ENCODE data around the gene ZNF223. TPM values are rescaled to one million over a fixed set of nuclear protein-coding genes. Genes with fewer than 3 reads are reported as not detected.

The ZNF223 gene
- 17.7 TPM for total RNA-seq

GRCh38 chr19:44051650-44052402 lies at the start of gene ZNF223:
Gene ZNF223, plus strand, starts transcription at chr19:44052036. Its CDS starts 3,141 bp downstream, at chr19:44055177.
- peaks cover 15% of the 10 kb centered on the region for H3K4me1 ChIP-seq
- peak within 1 kb of the TSS; percentile 75 for H3K27ac ChIP-seq
- no peaks in the 10 kb centered on the region for H3K9me3 ChIP-seq
- H3K36me3 ChIP-seq = peaks cover 0 to 22% of the 10 kb centered on the region in 2 donors
- H3K27me3 ChIP-seq = no peaks in the 10 kb centered on the region
- no peak for TF ChIP-seq CTCF (IDR thresholded peaks at IDR 0.05)
- peak; percentile 65 to 99 for TF ChIP-seq POLR2AphosphoS5 (IDR thresholded peaks at IDR 0.05; ENCODE audit: insufficient read depth in 1 of 2, low read depth in 1 of 2)
- intact Hi-C loops (cut with DNase I) = no loop called here
- peak; percentile 93 to 97 for DNase-seq (ENCODE audit: extremely low spot score in 2 of 2)
- H3K4me3 ChIP-seq = peak within 1 kb of the TSS; percentile 63 to 88

GRCh38 chr19:44002212-44002565 lies 49.6 kb upstream of the ZNF223 start:
- Histone ChIP-seq H3K36me3 (peaks cover under 1 to 19% of the 10 kb centered on the region in 2 donors), H3K4me1 (peaks cover 19% of the 10 kb centered on the region), H3K4me3 (peak overlapping the region; percentile 74 to 84), H3K27ac (peak overlapping the region; percentile 32), H3K9me3 (peaks cover 3% of the 10 kb centered on the region), H3K27me3 (no peaks in the 10 kb centered on the region)
- no peak for DNase-seq (ENCODE audit: extremely low spot score in 2 of 2)
- intact Hi-C loops (cut with DNase I) = no loop called here
- no peak for TF ChIP-seq CTCF (IDR thresholded peaks at IDR 0.05)

- Histone ChIP-seq H3K36me3 (peaks cover 7 to 20% of the 10 kb centered on the region in 2 donors), H3K9me3 (peaks cover 3% of the 10 kb centered on the region), H3K4me3 (peak within 1 kb of the TSS; percentile 74 to 84), H3K27me3 (no peaks in the 10 kb centered on the region), H3K27ac (peak within 1 kb of the TSS; percentile 56), H3K4me1 (peaks cover 19% of the 10 kb centered on the region)
- intact Hi-C loops (cut with DNase I) = no loop called here
- peak in 1 of 2 donors; percentile 92 for DNase-seq (ENCODE audit: extremely low spot score in 2 of 2)
- TF ChIP-seq POLR2A (IDR thresholded peaks at IDR 0.05) (no peak), CTCF (IDR thresholded peaks at IDR 0.05) (no peak), POLR2AphosphoS5 (IDR thresholded peaks at IDR 0.05; ENCODE audit: insufficient read depth in 1 of 2, low read depth in 1 of 2) (peak; percentile 73 to 98)
Measured at GRCh38 chr19:44002566-44003460, 49.0 kb upstream of the ZNF223 start, which contains the start of gene ZNF230. Gene ZNF230, plus strand, starts transcription at chr19:44002957. Its CDS starts 4,122 bp downstream, at chr19:44007079.

GRCh38 chr19:44003461-44004009 lies 48.3 kb upstream of the ZNF223 start:
- TF ChIP-seq POLR2A (IDR thresholded peaks at IDR 0.05) (no peak), CTCF (IDR thresholded peaks at IDR 0.05) (no peak), POLR2AphosphoS5 (IDR thresholded peaks at IDR 0.05; ENCODE audit: insufficient read depth in 1 of 2, low read depth in 1 of 2) (no peak)
- H3K4me3 ChIP-seq = peak overlapping the region; percentile 74 to 84
- peak overlapping the region; percentile 56 for H3K27ac ChIP-seq
- H3K4me1 ChIP-seq = peaks cover 19% of the 10 kb centered on the region
- no peak for DNase-seq (ENCODE audit: extremely low spot score in 2 of 2)
- H3K27me3 ChIP-seq = no peaks in the 10 kb centered on the region
- H3K36me3 ChIP-seq = peaks cover 10 to 24% of the 10 kb centered on the region in 2 donors
- intact Hi-C loops (cut with DNase I) = no loop called here
- peaks cover 3% of the 10 kb centered on the region for H3K9me3 ChIP-seq
